ENCODE data around the gene ZNF350. TPM values are rescaled to one million over a fixed set of nuclear protein-coding genes. Genes with fewer than 3 reads are reported as not detected.
A peak's percentile ranks its signal among the peaks of the same experiment; 100 is the strongest.

ZNF350 gene
- total RNA-seq, 1 donor from 2014 or later, result 8.6 TPM

GRCh38 chr19:51931921-51932320 is 54.7 kb downstream of the ZNF350 start:
- no peak overlapping the region for H2AFZ ChIP-seq (ENCODE audit: low read depth, low read length)

DNA sequence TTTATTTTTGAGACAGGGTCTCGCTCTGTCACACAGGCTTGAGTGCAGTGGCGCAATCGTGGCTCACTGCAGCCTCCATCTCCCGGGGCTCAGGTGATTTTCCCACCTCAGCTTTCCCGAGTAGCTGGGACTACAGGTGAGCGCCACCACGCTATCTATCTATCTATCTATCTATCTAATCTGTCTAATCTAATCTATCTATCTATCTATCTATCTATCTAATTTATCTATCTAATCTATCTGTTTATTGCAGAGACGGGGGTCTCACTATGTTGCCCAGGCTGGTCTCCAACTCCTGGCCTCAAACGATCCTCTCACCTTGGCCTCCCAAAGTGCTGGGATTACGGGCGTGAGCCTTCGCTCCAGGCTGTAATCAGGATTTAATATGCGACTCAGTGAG is 58.8 kb downstream of the ZNF350 start:
- peaks cover 35% of the 10 kb centered on the region for H3K36me3 Mint-ChIP-seq (ENCODE audit: low read depth, unreplicated experiment)
- Histone ChIP-seq H3K79me2 (ENCODE audit: insufficient read depth, low read length) (peaks cover 13% of the 10 kb centered on the region), H3K9me3 (ENCODE audit: insufficient read depth, low read depth, low read length) (peaks cover 6% of the 10 kb centered on the region), H4K20me1 (ENCODE audit: insufficient read depth, low read length) (no peaks in the 10 kb centered on the region), H3K4me1 (ENCODE audit: insufficient read depth, low read length) (no peaks in the 10 kb centered on the region), H3K4me2 (ENCODE audit: low read length) (peak overlapping the region; percentile 88), H3K27me3 (ENCODE audit: insufficient read depth, low read length) (no peaks in the 10 kb centered on the region), H3K4me3 (ENCODE audit: insufficient read depth, low read depth, low read length) (peak overlapping the region; percentile 91), H2AFZ (ENCODE audit: low read depth, low read length) (peak overlapping the region; percentile 99), H3K27ac (ENCODE audit: low read depth, low read length) (no peak overlapping the region), H3K9ac (ENCODE audit: low read length) (peak overlapping the region; percentile 87), H3K36me3 (ENCODE audit: insufficient read depth, low read length) (peaks cover 5% of the 10 kb centered on the region)
- peak overlapping the region; percentile 99 for H3K27ac Mint-ChIP-seq (ENCODE audit: unreplicated experiment)
- TF ChIP-seq, protein P1, sequence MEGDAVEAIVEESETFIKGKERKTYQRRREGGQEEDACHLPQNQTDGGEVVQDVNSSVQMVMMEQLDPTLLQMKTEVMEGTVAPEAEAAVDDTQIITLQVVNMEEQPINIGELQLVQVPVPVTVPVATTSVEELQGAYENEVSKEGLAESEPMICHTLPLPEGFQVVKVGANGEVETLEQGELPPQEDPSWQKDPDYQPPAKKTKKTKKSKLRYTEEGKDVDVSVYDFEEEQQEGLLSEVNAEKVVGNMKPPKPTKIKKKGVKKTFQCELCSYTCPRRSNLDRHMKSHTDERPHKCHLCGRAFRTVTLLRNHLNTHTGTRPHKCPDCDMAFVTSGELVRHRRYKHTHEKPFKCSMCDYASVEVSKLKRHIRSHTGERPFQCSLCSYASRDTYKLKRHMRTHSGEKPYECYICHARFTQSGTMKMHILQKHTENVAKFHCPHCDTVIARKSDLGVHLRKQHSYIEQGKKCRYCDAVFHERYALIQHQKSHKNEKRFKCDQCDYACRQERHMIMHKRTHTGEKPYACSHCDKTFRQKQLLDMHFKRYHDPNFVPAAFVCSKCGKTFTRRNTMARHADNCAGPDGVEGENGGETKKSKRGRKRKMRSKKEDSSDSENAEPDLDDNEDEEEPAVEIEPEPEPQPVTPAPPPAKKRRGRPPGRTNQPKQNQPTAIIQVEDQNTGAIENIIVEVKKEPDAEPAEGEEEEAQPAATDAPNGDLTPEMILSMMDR (IDR thresholded peaks at IDR 0.05; ENCODE audit: insufficient read depth, low read depth, low read length), result no peak
- no peak for TF ChIP-seq EZH2 (IDR thresholded peaks at IDR 0.05; ENCODE audit: insufficient read depth, low read length)
- H3K4me3 Mint-ChIP-seq (ENCODE audit: unreplicated experiment), result peak overlapping the region; percentile 100
- peaks cover 40% of the 10 kb centered on the region for H3K9me3 Mint-ChIP-seq (ENCODE audit: unreplicated experiment)
- no peak for DNase-seq (ENCODE audit: low read depth)
- no peaks in the 10 kb centered on the region for H3K27me3 Mint-ChIP-seq (ENCODE audit: low read depth, unreplicated experiment)
- FAIRE-seq, result no peak
- H3K4me1 Mint-ChIP-seq (ENCODE audit: low read depth, unreplicated experiment), result peaks cover 4% of the 10 kb centered on the region

More at GRCh38 chr19:51931921-51932320, 54.7 kb downstream of the ZNF350 start:
- Histone ChIP-seq H3K27ac (ENCODE audit: low read depth, low read length) (no peak overlapping the region), H3K4me3 (ENCODE audit: insufficient read depth, low read depth, low read length) (no peak overlapping the region), H3K9ac (ENCODE audit: low read length) (no peak overlapping the region), H3K9me3 (ENCODE audit: insufficient read depth, low read depth, low read length) (peaks cover 11% of the 10 kb centered on the region), H3K79me2 (ENCODE audit: insufficient read depth, low read length) (peaks cover 13% of the 10 kb centered on the region), H3K4me2 (ENCODE audit: low read length) (no peak overlapping the region), H4K20me1 (ENCODE audit: insufficient read depth, low read length) (no peaks in the 10 kb centered on the region), H3K27me3 (ENCODE audit: insufficient read depth, low read length) (no peaks in the 10 kb centered on the region), H3K4me1 (ENCODE audit: insufficient read depth, low read length) (no peaks in the 10 kb centered on the region), H3K36me3 (ENCODE audit: insufficient read depth, low read length) (peaks cover 12% of the 10 kb centered on the region)
- no peaks in the 10 kb centered on the region for H3K27me3 Mint-ChIP-seq (ENCODE audit: low read depth, unreplicated experiment)
- H3K36me3 Mint-ChIP-seq (ENCODE audit: low read depth, unreplicated experiment), result peaks cover 62% of the 10 kb centered on the region
- TF ChIP-seq, protein P1 (IDR thresholded peaks at IDR 0.05; ENCODE audit: insufficient read depth, low read depth, low read length), result no peak
- no peak overlapping the region for H3K4me3 Mint-ChIP-seq (ENCODE audit: unreplicated experiment)
- H3K27ac Mint-ChIP-seq (ENCODE audit: unreplicated experiment), result no peak overlapping the region
- DNase-seq (ENCODE audit: low read depth) (no peak), FAIRE-seq (no peak)
- H3K4me1 Mint-ChIP-seq (ENCODE audit: low read depth, unreplicated experiment), result peaks cover 4% of the 10 kb centered on the region
- H3K9me3 Mint-ChIP-seq (ENCODE audit: unreplicated experiment), result peaks cover 24% of the 10 kb centered on the region

Measured in astrocyte (in vitro differentiated cells and primary cell).